ENCODE results near the gene NPAT.

GRCh38 chr11:108233277-108233945 lies 11.0 kb upstream of the NPAT start:
- TF ChIP-seq ATF4 (CRISPR knock-in tag; IDR thresholded peaks at IDR 0.05) (no peak), ZBTB49 (CRISPR knock-in tag; IDR thresholded peaks at IDR 0.05; ENCODE audit: borderline replicate concordance) (no peak), ZNF407 (CRISPR knock-in tag; IDR thresholded peaks at IDR 0.05; ENCODE audit: not compliant biosample characterization) (no peak), ZNF280D (CRISPR knock-in tag; IDR thresholded peaks at IDR 0.05) (no peak), YY1 (IDR thresholded peaks at IDR 0.05; ENCODE audit: insufficient read depth, insufficient replicate concordance, low read depth, low read length) (no peak)

Data from HepG2 (cell line).